Suprapubic skin (tissue), 4 donors: Measurements from ENCODE around the gene CDH4. TPM values are rescaled to one million over a fixed set of nuclear protein-coding genes. Genes with fewer than 3 reads are reported as not detected.

Experiments used
- DNase-seq, 2 donors: peaks; one replicate each; pipeline ENCODE4 v3.0.0-alpha.2; 2019; ENCODE audit warnings: low spot score in 2 of 2
- H3K27ac ChIP-seq: fragments of 200-600 bp; sonication (generic); one replicate; pipeline ENCODE4 v1.5.1; 2019
- H3K27me3 ChIP-seq: fragments of 200-600 bp; sonication (generic); one replicate; pipeline ENCODE4 v1.5.1; 2019
- H3K36me3 ChIP-seq: fragments of 200-600 bp; sonication (generic); one replicate; pipeline ENCODE4 v1.5.1; 2019
- H3K4me1 ChIP-seq: fragments of 200-600 bp; sonication (generic); one replicate; pipeline ENCODE4 v1.5.1; 2019
- H3K4me3 ChIP-seq: fragments of 200-600 bp; sonication (generic); one replicate; pipeline ENCODE4 v1.5.1; 2019; ENCODE audit warnings: mild to moderate bottlenecking
- H3K9me3 ChIP-seq: fragments of 200-600 bp; sonication (generic); one replicate; pipeline ENCODE4 v1.5.1; 2019
- EP300 ChIP-seq: sonication (generic); formaldehyde crosslinking; IDR thresholded peaks from one replicate; pipeline ENCODE4 v1.6.1; 2017; ENCODE audit warnings: antibody characterized with exemption
- POLR2A ChIP-seq, 2 donors: fragments of 450-650 bp; IDR thresholded peaks; one replicate each; pipeline ENCODE4 v1.6.1; 2017; ENCODE audit warnings: antibody characterized with exemption in 2 of 2, mild to moderate bottlenecking in 2 of 2, moderate library complexity in 2 of 2
- POLR2AphosphoS5 ChIP-seq, 3 donors: sonication (generic); formaldehyde crosslinking; IDR thresholded peaks; one replicate each; pipeline ENCODE4 v1.6.1; 2017; ENCODE audit warnings: antibody characterized with exemption in 3 of 3
- WGBS: methylation state at CpG from one replicate; pipeline ENCODE4 v1.1.5; 2018; 5-methylcytosine and 5-hydroxymethylcytosine counted together
- total RNA-seq, 4 donors: library from RNA; depleted of rRNA; stranded (reverse); fragments of >200 nt; gene quantifications; one replicate each; pipeline ENCODE4 v1.1.0, GENCODE V29; 2016
- TF ChIP-seq, protein P1 (sequence below), 2 donors: fragments of 200-600 bp in 1 of 2; fragments of 450-650 bp in 1 of 2; sonication (generic) in 1 of 2; IDR thresholded peaks; one replicate each; pipeline ENCODE4 v1.5.1; 2016 to 2019; ENCODE audit warnings: antibody characterized with exemption in 2 of 2, mild to moderate bottlenecking in 1 of 2, moderate library complexity in 1 of 2

CDH4 gene
- total RNA-seq, 4 donors from 2014 or later: 0.91 to 5.9 (median 2.6) TPM

DNA sequence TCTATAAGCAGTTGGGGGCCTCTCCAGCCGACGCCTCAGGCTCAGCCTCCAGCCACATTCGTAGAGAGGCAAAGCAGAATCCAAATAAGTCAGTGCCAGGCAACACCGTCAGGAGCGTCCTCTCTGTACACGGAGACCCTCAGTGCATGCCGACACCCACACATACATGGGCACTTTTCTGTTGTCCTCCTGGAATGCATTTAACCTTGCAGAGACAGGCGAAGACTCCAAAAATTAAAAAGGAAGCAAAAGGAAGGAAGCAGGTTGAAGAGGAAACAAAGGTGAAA is 487.7 kb downstream of the CDH4 start:
- Histone ChIP-seq H3K27me3 (peaks cover 21% of the 10 kb centered on the region), H3K27ac (no peak overlapping the region), H3K36me3 (no peaks in the 10 kb centered on the region), H3K4me3 (no peak overlapping the region), H3K4me1 (no peaks in the 10 kb centered on the region), H3K9me3 (no peaks in the 10 kb centered on the region)
- DNase-seq: no peak
- TF ChIP-seq POLR2A (IDR thresholded peaks at IDR 0.05) (no peak), EP300 (no peak), POLR2AphosphoS5 (IDR thresholded peaks at IDR 0.05) (no peak)
- TF ChIP-seq, protein P1, sequence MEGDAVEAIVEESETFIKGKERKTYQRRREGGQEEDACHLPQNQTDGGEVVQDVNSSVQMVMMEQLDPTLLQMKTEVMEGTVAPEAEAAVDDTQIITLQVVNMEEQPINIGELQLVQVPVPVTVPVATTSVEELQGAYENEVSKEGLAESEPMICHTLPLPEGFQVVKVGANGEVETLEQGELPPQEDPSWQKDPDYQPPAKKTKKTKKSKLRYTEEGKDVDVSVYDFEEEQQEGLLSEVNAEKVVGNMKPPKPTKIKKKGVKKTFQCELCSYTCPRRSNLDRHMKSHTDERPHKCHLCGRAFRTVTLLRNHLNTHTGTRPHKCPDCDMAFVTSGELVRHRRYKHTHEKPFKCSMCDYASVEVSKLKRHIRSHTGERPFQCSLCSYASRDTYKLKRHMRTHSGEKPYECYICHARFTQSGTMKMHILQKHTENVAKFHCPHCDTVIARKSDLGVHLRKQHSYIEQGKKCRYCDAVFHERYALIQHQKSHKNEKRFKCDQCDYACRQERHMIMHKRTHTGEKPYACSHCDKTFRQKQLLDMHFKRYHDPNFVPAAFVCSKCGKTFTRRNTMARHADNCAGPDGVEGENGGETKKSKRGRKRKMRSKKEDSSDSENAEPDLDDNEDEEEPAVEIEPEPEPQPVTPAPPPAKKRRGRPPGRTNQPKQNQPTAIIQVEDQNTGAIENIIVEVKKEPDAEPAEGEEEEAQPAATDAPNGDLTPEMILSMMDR (IDR thresholded peaks at IDR 0.05): no peak
- WGBS: 93% methylated on average over 8 of the region's 8 CpGs

DNA sequence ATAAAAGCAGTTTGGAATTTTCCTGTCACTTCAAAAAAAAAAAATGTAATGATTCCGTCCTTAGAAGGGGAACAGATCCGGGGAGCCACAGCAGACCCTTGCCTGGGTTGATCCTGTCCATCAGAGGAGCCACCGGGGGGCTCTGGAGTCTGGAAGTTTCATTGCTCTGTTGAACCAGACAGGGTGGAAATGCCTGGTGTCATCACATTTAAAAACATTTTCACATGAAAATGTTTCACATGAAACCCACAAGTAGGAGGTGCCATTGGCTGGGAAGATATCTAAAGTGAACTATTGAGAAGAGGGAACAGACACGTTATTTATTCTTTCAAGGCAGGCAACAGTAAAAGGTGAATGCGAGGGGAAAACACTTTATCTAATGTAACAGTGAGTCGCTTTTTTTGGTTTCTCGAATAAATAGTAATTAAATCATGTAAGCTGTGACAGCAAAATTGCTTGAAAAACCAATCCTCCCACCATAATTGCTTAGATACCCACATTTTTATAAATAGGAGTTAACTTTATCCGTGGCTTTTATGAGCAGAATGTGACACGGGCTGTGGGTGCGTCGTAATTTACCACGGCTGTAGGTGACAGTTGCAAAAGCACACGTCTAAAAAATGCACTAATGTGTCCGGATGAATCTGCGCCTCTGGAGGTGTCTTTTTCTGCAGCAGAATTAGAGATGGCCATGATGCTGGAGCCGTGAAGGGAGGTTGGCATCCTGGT is 490.2 kb downstream of the CDH4 start:
- no peak overlapping the region for H3K27ac ChIP-seq
- no peaks in the 10 kb centered on the region for H3K36me3 ChIP-seq
- no peaks in the 10 kb centered on the region for H3K9me3 ChIP-seq
- peaks cover 5% of the 10 kb centered on the region for H3K27me3 ChIP-seq
- H3K4me3 ChIP-seq: no peak overlapping the region
- H3K4me1 ChIP-seq: no peaks in the 10 kb centered on the region
- DNase-seq: no peak
- 71% methylated on average over 16 of the region's 16 CpGs for WGBS
- TF ChIP-seq EP300 (no peak), POLR2AphosphoS5 (IDR thresholded peaks at IDR 0.05) (no peak), POLR2A (IDR thresholded peaks at IDR 0.05) (no peak)
- TF ChIP-seq, protein P1 (IDR thresholded peaks at IDR 0.05): no peak

DNA sequence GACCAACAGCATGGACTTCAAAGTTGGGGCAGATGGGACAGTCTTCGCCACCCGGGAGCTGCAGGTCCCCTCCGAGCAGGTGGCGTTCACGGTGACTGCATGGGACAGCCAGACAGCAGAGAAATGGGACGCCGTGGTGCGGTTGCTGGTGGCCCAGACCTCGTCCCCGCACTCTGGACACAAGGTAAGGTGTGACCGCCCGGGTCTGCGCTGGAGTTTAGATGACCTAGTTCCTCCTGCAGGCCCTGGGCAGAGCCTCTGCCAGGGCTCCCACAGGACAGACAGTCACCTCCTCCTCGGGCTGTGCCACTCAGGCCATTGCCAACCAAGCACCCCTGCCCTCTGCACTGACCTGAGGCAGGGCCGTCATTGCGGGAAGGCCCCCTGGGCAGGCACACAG is 491.5 kb downstream of the CDH4 start:
- H3K27me3 ChIP-seq: peaks cover 2% of the 10 kb centered on the region
- no peak overlapping the region for H3K27ac ChIP-seq
- TF ChIP-seq POLR2A (IDR thresholded peaks at IDR 0.05) (no peak), EP300 (no peak), POLR2AphosphoS5 (IDR thresholded peaks at IDR 0.05) (no peak)
- DNase-seq: no peak
- H3K36me3 ChIP-seq: no peaks in the 10 kb centered on the region
- no peak overlapping the region for H3K4me3 ChIP-seq
- WGBS: 93% methylated on average over 9 of the region's 16 CpGs
- no peaks in the 10 kb centered on the region for H3K4me1 ChIP-seq
- no peaks in the 10 kb centered on the region for H3K9me3 ChIP-seq

DNA sequence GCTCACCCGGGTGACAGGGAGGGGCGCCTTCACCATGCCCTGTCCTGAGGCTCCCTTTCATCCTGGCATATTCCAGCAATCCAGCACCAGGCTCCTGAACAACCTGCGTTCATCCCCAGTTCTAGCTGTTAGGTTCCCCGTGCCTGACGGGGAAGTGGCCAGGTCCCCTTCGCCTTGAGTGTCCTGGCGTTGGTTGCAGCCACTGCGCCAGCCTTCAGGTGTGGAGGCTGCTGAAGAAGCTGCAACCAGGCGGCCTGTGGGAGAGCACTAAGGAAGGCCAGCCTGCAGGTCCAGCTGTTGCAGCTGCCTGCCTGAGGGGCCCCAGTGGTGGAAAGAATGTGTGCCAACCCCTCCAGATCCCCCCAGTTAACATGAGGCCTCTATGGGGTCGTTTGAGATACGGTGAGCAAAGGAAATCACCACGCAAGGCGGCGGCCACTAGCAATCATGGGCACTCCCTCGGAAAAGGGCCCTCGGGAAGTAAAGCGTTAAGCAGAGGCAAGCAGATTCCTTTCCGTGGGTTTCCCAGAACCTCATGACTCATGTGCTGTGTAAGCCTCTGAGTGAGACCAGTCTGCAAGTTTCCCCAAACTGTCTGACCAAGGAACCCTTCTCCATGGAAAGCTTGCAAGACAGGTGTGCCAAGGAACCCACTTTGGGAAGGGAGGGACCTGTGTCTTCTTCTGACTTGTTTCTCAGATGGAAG is 492.8 kb downstream of the CDH4 start:
- no peaks in the 10 kb centered on the region for H3K36me3 ChIP-seq
- H3K4me1 ChIP-seq: no peaks in the 10 kb centered on the region
- no peak for TF ChIP-seq POLR2A (IDR thresholded peaks at IDR 0.05)
- TF ChIP-seq, protein P1 (IDR thresholded peaks at IDR 0.05): no peak
- TF ChIP-seq POLR2AphosphoS5 (IDR thresholded peaks at IDR 0.05): no peak
- no peak for TF ChIP-seq EP300
- H3K27me3 ChIP-seq: peaks cover 2% of the 10 kb centered on the region
- H3K9me3 ChIP-seq: no peaks in the 10 kb centered on the region
- DNase-seq: no peak
- 70% methylated on average over 12 of the region's 18 CpGs for WGBS
- no peak overlapping the region for H3K27ac ChIP-seq
- H3K4me3 ChIP-seq: no peak overlapping the region

DNA sequence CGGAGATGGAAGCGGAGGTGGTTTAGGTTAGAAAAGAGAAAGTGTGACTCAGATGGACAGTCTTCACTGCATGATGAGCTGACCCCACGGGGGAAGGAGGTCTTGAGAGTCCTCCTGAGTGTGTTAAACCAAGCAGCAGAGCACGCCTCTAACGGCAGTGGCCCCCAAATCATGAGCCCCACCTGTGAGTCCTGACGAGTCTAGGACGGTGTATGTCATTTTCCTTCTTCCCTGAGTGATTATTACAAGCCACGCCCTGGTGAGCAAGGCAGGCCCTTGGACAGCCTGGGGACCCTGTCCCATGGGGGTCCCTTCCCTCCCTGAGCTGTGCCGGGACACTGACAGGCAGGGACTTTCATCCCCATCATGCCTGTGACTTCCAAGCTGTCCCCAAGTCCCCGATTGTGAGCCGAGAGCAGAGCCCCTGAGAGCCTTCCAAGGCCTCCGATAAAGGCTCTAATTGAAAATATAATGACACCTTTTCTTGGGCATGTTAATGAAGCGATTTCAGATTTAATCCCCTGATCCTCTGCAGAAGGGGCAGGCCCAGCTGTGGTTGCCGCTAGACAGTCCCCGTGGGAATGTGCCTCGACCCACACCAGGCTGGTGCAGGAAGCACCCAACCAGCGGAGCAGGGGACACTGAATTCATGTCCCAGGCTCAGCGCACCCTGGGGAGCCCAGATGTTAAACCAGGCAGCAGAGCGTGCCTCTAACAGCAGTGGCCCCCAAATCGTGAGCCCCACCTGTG is 493.5 kb downstream of the CDH4 start:
- no peak overlapping the region for H3K4me3 ChIP-seq
- H3K27ac ChIP-seq: no peak overlapping the region
- H3K27me3 ChIP-seq: peaks cover 2% of the 10 kb centered on the region
- no peak for TF ChIP-seq EP300
- TF ChIP-seq, protein P1 (IDR thresholded peaks at IDR 0.05): no peak
- TF ChIP-seq POLR2A (IDR thresholded peaks at IDR 0.05): no peak
- no peak for TF ChIP-seq POLR2AphosphoS5 (IDR thresholded peaks at IDR 0.05)
- 90% methylated on average over 18 of the region's 20 CpGs for WGBS
- no peaks in the 10 kb centered on the region for H3K9me3 ChIP-seq
- no peaks in the 10 kb centered on the region for H3K36me3 ChIP-seq
- DNase-seq: no peak
- H3K4me1 ChIP-seq: no peaks in the 10 kb centered on the region
